ENCODE measurements around the gene DNM1.
"Not testable (repeated sequence)": the region's sequence is repeated elsewhere in the genome, so short reads cannot be mapped to it uniquely, and the experiment has no call there.

The DNM1 gene

DNA sequence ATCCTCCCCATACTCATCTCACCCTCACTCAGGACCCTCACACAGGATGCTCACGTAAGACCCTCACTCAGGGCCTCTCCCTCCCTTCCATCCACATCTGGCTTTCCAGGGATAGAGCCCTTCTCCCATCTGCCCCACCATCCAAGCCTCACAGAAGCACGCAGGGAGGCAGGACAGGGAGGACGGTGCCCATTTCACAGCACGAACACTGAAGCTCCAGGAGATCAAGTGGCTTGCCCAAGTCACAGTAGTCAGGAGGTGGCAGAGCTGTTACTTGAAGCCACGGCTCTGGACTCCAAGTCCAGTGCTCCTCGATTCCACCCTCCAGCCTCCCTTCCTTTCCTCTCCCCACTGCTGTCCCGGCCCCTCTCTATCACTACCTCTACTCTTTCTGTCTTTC lies 21.7 kb downstream of the DNM1 start:
- DNase-seq (ENCODE audit: low read depth) = no peak

DNA sequence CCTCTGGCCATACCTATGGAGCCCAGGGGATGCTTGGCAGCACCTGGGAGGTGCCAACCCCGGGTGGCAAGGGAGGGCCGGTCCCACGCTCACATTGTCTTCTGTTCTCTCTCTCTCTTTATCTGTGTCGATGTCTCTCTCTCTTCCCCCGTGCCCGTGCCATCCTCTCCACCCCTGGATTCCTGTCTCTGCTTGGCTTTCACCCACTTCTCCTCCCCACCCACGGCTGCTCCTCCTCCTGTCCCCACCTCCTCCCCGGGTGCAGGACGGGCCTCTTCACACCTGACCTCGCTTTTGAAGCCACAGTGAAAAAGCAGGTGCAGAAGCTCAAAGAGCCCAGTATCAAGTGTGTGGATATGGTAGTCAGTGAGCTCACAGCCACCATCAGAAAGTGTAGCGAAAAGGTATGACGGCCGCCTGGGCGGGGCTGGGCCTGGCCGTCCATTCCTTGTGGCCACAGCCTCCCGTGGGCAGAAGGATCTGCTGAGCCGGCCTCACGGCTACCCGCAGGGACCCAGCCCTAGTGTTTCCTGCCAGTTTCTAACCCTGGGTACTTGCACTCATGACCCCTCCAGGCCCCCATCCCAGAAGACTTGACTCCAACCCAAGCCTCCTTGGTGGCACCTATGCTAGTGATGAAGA lies 22.7 kb downstream of the DNM1 start:
- DNase-seq (ENCODE audit: low read depth) = no peak

DNA sequence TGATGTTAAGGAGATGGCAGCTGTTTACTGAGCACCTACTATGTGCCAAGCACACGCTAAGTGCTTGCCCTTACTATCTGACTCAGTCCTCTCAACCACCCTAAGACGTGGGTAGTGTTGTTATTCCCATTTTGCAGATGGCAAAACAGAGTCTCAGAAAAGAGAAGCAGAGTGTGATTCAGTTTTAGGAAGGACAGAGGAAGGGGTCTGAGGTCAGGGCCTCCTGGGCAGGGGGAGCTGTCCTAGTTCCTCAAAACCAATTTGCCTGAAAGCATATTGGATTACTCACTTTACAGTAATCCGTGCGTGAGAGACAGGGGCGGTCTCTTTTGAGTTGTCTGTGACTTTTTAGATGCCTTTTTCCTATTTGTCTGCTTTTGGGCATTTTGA lies 23.2 kb downstream of the DNM1 start:
- no peak for DNase-seq (ENCODE audit: low read depth)

DNA sequence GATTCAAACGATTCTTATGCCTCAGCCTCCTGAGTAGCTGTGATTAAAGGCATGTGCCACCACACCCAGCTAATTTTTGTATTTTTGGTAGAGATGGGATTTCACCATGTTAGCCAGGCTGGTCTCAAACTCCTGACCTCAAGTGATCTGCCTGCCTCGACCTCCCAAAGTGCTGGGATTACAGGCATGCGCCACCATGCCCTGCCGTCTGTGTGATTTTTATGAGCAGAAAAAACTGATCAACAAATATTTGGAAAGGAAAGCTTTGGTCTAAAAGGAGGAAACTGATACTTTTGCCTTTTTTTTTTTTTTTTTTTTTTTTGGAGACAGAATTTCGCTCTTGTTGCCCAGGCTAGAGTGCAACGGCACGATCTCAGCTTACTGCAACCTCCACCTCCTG lies 27.7 kb downstream of the DNM1 start:
- DNase-seq (ENCODE audit: low read depth) = not testable (repeated sequence)

DNA sequence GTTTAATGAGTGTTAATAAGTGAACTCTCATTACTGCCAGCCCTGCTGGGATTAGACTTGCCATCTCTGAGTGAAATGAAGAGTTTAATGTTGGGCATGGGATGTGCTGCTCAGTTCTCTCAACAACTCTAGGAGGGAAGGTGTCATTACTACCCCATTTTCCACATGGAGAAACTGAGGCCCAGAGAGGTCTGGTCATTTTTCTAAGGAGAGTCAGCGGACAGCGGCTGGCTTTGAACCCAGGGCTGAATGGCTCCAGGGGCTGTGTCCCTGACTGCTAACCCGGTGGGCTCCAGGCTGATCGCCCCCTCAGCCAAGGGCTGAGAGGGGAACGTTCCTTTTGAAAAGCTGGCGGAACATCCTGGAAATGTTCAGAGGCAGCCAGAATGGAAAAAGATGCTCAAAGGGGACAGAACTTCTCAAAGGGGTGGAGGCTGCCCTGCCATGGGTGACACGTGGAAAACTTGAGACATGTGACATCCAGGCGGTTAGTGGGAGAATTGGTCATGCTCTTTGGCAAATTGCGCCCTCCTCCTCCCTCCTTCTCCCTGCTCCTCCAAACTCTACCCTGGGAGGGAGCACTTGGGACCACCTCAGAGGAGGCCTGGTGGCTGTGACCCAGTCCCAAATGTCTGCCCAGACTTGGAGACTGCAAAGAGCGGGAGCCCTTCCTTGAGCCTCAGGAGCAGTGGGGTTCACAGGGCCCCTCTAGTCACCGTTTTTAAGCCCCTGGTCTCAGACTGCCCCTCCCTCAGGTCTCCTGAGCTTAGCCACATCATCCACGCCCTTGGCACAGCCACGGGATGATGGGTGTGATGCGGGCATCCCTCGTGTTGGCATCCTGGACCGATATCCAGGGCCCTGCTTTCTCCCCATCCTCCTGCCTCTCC lies 28.7 kb downstream of the DNM1 start:
- no peak for DNase-seq (ENCODE audit: low read depth)

- DNase-seq (ENCODE audit: low read depth) = no peak
Measured at GRCh38 chr9:128232528-128233428, 29.6 kb downstream of the DNM1 start.

DNA sequence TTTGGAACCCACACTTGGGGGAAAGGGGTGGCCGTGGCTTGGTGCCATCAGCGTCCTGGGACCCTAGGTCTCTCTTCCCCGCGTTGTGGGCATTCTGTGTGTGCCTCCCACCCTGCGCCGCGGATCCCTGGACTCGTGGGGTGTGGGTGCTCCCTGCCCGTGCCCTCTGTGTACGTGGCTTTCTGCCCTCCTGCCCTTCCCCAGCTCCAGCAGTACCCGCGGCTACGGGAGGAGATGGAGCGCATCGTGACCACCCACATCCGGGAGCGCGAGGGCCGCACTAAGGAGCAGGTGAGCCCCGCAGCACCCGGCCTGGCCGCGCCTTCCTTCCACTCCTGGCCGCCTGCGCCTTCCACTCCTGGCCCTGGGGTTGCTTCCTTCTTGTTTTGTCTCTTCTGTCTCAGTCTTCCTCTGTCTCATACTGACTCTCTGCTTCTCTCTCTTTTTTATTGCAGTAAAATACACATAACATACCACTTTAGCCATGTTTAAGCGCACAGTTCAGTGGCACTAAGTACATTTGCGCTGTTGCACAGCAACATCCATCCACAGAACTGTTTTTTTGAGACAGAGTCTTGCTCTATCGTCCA lies 30.7 kb downstream of the DNM1 start:
- no peak for DNase-seq (ENCODE audit: low read depth)

DNA sequence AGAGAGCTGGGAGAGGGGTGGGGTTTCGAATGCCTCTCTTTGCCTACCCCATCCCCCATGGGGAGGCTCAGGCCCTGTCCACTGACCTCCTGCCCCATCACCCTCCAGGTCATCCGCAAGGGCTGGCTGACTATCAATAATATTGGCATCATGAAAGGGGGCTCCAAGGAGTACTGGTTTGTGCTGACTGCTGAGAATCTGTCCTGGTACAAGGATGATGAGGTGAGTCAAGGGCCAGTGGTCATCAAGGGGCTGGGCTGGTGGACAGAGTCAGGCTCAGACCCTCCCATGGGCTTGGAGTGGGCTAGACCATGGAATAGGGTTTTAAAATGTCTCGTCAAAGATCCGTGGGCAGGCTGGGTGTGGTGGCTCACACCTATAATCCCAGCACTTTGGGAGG lies 38.9 kb downstream of the DNM1 start:
- DNase-seq (ENCODE audit: low read depth) = no peak

DNA sequence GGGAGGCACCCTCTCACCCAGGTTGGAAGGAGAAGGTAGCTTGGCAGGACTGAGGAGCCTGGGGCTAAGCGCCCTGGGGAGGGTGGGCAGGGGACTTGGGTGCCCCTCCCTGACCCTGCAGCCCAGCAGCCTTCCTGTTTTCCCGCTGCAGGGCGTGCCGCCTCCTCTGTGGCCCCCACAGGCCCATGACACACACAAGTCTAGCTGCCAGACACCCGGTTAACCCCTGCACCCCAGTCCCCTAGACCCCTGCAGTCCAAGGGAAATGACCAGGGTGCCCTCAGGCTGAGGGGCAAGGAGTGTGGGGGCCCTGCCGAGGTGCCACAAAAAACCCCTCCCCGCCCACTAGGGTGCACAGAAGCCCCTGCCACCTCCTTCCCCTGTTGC lies 39.6 kb downstream of the DNM1 start:
- no peak for DNase-seq (ENCODE audit: low read depth)

DNA sequence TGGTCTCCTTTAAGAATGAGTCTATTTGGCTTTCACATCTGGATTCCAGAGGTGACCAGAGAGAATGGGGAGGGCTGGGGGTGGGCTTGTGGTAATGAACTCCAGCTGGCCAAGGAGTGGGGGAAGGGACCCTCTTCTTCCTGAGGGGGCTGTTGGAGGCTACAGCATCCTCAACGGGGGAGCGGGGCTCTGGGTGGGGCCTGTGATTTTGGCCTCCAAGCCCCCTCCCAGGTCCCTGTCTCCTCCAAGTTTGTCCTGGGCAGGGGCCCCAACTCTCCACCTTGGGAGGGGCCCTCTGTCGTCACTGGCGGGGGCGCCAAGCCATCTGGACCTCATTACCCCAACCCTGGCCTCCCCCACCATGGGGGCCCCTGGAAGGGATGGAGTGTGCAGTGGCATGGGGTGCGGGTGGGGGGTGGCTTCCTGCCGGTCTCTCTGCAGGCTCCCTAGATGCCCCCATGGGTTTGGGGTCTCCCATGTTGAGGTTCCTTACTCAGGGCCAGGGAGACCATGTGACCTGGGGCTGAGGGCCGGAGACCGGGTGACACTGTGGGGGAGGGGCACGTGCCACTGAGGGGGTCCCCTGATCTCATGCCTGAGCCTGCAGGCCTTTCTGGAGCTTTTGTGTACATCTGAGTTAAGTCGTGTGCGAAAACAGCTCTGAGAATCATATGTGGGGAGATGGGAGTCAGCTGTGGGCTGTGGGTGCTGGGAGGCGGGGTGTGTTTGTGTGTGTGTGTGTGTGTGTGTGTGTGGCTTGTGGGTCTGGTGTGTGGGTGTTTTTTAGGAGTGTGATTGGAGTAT lies 40.2 kb downstream of the DNM1 start:
- DNase-seq (ENCODE audit: low read depth) = no peak

DNA sequence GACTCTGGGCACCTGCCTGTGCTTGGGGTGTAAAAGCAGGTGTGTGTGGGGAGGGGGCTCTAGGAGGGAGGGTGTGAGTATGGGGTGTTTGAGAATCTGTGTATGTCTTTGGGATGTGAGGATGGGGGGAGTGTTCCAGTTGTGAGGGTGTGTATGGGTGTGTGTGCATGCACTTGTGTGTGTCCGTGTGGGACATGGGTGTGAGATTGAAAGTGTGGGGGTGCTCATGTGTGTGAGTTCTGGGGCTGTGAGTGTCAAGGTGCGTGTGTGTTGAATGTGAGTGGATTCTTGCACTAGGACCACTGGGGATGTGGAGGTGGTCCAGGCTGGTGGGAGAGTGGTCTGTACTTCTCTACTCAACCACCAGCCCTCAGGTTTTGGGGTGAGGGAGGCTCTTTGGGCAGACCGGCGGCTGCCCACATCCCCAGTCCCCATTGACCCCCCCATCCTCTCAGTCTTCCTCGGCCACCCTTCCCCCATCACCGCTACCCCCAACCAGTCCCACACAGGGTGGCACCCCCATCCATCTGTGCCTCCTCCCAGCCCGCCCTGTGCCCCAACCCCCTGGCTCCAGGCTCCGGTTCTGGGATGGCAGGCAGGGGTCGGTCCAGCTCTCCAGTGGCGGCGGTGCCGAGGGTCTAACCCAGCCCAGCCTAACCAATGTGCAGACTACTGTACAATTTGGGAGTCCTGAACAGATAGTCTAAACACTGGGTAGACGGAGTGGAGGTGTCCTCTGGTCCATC lies 41.1 kb downstream of the DNM1 start:
- DNase-seq (ENCODE audit: low read depth) = no peak

DNA sequence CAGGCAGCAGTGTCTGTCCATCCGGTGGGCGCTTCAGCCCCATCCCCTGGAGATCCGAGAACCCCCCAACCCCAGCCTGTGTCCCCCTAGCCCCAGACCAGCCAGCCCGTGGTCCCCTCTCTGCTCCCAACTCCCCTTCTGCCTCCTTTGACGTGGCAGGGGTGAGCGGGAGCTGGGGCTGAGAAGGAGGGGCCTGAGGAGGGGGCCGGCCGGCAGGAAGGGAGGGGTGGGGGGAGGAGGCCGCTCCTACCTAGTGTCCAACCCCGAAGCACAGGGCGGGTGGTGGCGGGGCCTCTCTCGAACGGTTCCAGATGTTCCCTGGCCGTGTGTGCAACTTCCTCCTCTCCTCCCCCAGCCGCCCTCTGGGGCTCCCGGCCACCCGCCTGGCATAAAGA lies 41.7 kb downstream of the DNM1 start:
- peak; percentile 37 for DNase-seq (ENCODE audit: low read depth)

DNA sequence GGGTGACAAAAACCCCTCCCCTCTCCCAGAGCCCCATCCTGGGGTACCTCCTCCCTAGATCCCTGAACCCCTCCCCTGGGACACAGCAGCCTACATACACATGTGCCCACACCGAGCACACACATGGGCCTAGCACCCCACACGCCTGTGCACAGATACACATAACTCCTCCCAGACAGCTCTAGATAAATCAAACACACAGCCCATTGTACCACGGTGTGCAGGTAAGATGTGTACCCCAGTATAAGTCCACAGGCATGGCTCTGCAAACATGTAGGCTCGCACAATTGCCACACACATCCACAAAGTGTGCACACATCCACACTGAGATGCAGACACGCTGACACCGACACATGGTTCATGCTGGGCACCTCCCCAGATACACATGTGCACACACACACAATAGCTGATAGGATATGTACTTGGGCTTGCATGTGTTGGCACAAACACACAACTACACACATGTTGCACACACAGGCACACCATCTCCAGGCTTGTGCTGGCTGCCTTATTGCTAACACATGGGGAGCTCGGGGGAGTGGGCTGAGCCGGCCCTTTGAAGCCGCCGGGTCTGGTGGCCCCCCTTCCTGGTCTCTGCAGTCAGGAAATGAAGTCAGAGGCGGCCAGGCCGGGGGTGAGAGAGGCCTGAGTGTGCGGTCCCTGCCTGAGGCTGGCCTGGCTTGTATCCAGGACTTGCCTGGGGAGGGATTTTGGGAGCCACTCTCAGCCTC lies 42.4 kb downstream of the DNM1 start:
- DNase-seq (ENCODE audit: low read depth) = peak; percentile 35

DNA sequence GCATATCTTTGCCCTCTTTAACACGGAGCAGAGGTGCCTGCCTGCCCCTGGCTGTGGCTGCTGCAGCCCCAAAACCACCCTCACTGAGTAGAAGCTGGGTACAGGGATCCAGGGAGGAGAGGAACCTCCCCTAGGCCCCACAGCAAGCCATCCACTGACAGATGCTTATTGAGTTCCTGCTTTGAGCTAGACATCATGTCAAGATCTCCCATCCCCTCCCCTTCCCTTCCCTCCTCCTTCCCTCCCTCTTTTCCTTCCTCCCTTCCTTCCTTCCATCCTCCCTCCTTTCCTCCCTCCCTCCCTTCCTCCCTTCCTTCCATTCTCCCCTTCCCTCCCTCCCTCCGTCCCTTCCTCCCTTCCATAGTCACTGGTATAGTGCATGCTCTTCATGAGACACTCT lies 43.3 kb downstream of the DNM1 start:
- no peak for DNase-seq (ENCODE audit: low read depth)

- no peak for DNase-seq (ENCODE audit: low read depth)
Measured at GRCh38 chr9:128247226-128247803, 44.1 kb downstream of the DNM1 start.

GRCh38 chr9:128249558-128249907 lies 46.4 kb downstream of the DNM1 start:
- no peak for DNase-seq (ENCODE audit: low read depth)

GRCh38 chr9:128249908-128250838 lies 47.0 kb downstream of the DNM1 start:
- DNase-seq (ENCODE audit: low read depth) = no peak

Measured in non-pigmented ciliary epithelial cell (primary cell).